SK-N-SH treated with all-trans-retinoic acid at 6 μM for 48 hours (cell line): ENCODE measurements around the gene FBXO8.

Source experiments
- ATAC-seq: fragments of 200-7000 bp; cut with Tn5 transposase; 3 replicates; pipeline ENCODE4 v1.9.1; 2020; ENCODE audit warnings: mild to moderate bottlenecking, moderate library complexity
- ARNTL ChIP-seq: fragments of 450-650 bp; formaldehyde crosslinking; IDR thresholded peaks from 2 replicates; pipeline ENCODE4 v1.5.0; 2020; ENCODE audit warnings: low read depth, mild to moderate bottlenecking, moderate library complexity, borderline replicate concordance
- BACH2 ChIP-seq: fragments of 250-450 bp; sonication (Bioruptor Pico); IDR thresholded peaks from 2 replicates; pipeline ENCODE4 v1.9.0; 2021; ENCODE audit warnings: mild to moderate bottlenecking, borderline replicate concordance
- CREB5 ChIP-seq: fragments of 250-450 bp; sonication (Bioruptor Pico); IDR thresholded peaks from 2 replicates; pipeline ENCODE4 v1.5.1; 2020; ENCODE audit warnings: low read depth, mild to moderate bottlenecking, moderate library complexity
- CSDC2 ChIP-seq: fragments of 250-450 bp; sonication (Bioruptor Pico); IDR thresholded peaks from 2 replicates; pipeline ENCODE4 v1.5.0; 2020; ENCODE audit warnings: mild to moderate bottlenecking, moderate library complexity
- GLIS3 ChIP-seq: fragments of 250-450 bp; sonication (Bioruptor Pico); IDR thresholded peaks from 2 replicates; pipeline ENCODE4 v1.5.0; 2020; ENCODE audit warnings: mild to moderate bottlenecking, moderate library complexity
- ISL1 ChIP-seq: fragments of 250-450 bp; sonication (Bioruptor Pico); IDR thresholded peaks from 2 replicates; pipeline ENCODE4 v2.1.2; 2022; ENCODE audit warnings: mild to moderate bottlenecking, moderate library complexity
- OSR1 ChIP-seq: fragments of 250-450 bp; sonication (Bioruptor Pico); IDR thresholded peaks from 2 replicates; pipeline ENCODE4 v1.8.0; 2022; ENCODE audit warnings: moderate library complexity, mild to moderate bottlenecking, inconsistent platforms
- PPARA ChIP-seq: fragments of 250-450 bp; sonication (Bioruptor Pico); IDR thresholded peaks from 2 replicates; pipeline ENCODE4 v1.5.0; 2020; ENCODE audit warnings: mild to moderate bottlenecking, borderline replicate concordance
- RARB ChIP-seq: fragments of 250-450 bp; sonication (Bioruptor Pico); IDR thresholded peaks from 2 replicates; pipeline ENCODE4 v1.8.0; 2021; ENCODE audit warnings: mild to moderate bottlenecking, moderate library complexity
- SNAI2 ChIP-seq: fragments of 250-450 bp; sonication (Bioruptor Pico); IDR thresholded peaks from 2 replicates; pipeline ENCODE4 v1.5.0; 2020; ENCODE audit warnings: mild to moderate bottlenecking, moderate library complexity
- TCF4 ChIP-seq: fragments of 250-450 bp; sonication (Bioruptor Pico); IDR thresholded peaks from 2 replicates; pipeline ENCODE4 v1.8.0; 2021; ENCODE audit warnings: mild to moderate bottlenecking, moderate library complexity, borderline replicate concordance
- TOX ChIP-seq: fragments of 250-450 bp; sonication (Bioruptor Pico); IDR thresholded peaks from 2 replicates; pipeline ENCODE4 v1.8.0; 2021; ENCODE audit warnings: mild to moderate bottlenecking, moderate library complexity, borderline replicate concordance
- ZFP3 ChIP-seq: fragments of 250-450 bp; sonication (Bioruptor Pico); IDR thresholded peaks from 2 replicates; pipeline ENCODE4 v1.5.0; 2020; ENCODE audit warnings: mild to moderate bottlenecking, moderate library complexity
- ZNF565 ChIP-seq: fragments of 450-650 bp; formaldehyde crosslinking; conservative IDR thresholded peaks from 2 replicates; pipeline ENCODE4 v1.5.0; 2020; ENCODE audit warnings: low read depth, mild to moderate bottlenecking, moderate library complexity
- ZNF8 ChIP-seq: fragments of 450-650 bp; formaldehyde crosslinking; IDR thresholded peaks from 2 replicates; pipeline ENCODE4 v1.5.0; 2020; ENCODE audit warnings: mild to moderate bottlenecking, moderate library complexity
- TF ChIP-seq, protein P1 (sequence below): fragments of 250-450 bp; sonication (Bioruptor Pico); IDR thresholded peaks from 2 replicates; pipeline ENCODE4 v1.8.0; 2021; ENCODE audit warnings: low read depth, mild to moderate bottlenecking, moderate library complexity, borderline replicate concordance
- TF ChIP-seq, protein P2 (sequence below): fragments of 250-450 bp; sonication (Bioruptor Pico); IDR thresholded peaks from 2 replicates; pipeline ENCODE4 v1.8.0; 2020; ENCODE audit warnings: mild to moderate bottlenecking, moderate library complexity, borderline replicate concordance
- TF ChIP-seq, protein P3 (sequence below): fragments of 250-450 bp; sonication (Bioruptor Pico); IDR thresholded peaks from 2 replicates; pipeline ENCODE4 v1.5.0; 2020; ENCODE audit warnings: mild to moderate bottlenecking, moderate library complexity

The FBXO8 gene

DNA sequence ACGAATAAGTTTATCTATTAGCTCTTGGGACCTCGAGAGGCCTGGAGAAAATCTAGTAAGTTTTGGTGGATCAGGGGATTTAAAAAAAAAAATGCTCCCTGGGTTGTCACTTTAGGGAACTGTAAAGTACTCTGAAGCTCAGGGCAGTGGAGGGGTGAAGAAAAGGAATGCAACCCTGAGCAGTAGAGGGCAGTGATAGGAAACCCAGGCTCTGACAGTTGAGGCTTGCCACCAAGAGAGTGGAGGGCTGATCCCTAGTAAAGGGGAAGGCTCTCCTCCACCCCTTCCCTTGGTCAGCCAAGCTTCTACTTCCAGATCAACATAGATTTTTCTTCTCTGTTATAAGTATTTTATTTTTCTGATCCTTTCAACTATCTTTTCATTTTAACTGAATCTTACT is 73.1 kb downstream of the FBXO8 start (continued):
- TF ChIP-seq, protein P1, sequence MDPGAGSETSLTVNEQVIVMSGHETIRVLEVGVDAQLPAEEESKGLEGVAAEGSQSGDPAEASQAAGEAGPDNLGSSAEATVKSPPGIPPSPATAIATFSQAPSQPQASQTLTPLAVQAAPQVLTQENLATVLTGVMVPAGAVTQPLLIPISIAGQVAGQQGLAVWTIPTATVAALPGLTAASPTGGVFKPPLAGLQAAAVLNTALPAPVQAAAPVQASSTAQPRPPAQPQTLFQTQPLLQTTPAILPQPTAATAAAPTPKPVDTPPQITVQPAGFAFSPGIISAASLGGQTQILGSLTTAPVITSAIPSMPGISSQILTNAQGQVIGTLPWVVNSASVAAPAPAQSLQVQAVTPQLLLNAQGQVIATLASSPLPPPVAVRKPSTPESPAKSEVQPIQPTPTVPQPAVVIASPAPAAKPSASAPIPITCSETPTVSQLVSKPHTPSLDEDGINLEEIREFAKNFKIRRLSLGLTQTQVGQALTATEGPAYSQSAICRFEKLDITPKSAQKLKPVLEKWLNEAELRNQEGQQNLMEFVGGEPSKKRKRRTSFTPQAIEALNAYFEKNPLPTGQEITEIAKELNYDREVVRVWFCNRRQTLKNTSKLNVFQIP = no peak
- TF ChIP-seq TOX (CRISPR knock-in tag) (no peak), ZNF8 (CRISPR knock-in tag) (no peak), ISL1 (no peak), CSDC2 (CRISPR knock-in tag) (no peak)

GRCh38 chr4:174209341-174209740 is 74.1 kb downstream of the FBXO8 start:
- no peak for ATAC-seq
- TF ChIP-seq, protein P2, sequence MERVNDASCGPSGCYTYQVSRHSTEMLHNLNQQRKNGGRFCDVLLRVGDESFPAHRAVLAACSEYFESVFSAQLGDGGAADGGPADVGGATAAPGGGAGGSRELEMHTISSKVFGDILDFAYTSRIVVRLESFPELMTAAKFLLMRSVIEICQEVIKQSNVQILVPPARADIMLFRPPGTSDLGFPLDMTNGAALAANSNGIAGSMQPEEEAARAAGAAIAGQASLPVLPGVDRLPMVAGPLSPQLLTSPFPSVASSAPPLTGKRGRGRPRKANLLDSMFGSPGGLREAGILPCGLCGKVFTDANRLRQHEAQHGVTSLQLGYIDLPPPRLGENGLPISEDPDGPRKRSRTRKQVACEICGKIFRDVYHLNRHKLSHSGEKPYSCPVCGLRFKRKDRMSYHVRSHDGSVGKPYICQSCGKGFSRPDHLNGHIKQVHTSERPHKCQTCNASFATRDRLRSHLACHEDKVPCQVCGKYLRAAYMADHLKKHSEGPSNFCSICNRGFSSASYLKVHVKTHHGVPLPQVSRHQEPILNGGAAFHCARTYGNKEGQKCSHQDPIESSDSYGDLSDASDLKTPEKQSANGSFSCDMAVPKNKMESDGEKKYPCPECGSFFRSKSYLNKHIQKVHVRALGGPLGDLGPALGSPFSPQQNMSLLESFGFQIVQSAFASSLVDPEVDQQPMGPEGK (CRISPR knock-in tag) = no peak
- TF ChIP-seq GLIS3 (CRISPR knock-in tag) (no peak), CREB5 (CRISPR knock-in tag) (no peak), BACH2 (no peak), ISL1 (peak; percentile 40; the same call in 1 of the 2 replicates), RARB (CRISPR knock-in tag) (no peak), TCF4 (CRISPR knock-in tag) (0 out of 2 replicates have a peak, but pooled peaks have one; percentile 19), TOX (CRISPR knock-in tag) (no peak), SNAI2 (CRISPR knock-in tag) (no peak), ARNTL (CRISPR knock-in tag) (no peak), ZFP3 (CRISPR knock-in tag) (no peak), ZNF565 (CRISPR knock-in tag) (no peak), OSR1 (CRISPR knock-in tag) (no peak)
- TF ChIP-seq, protein P3, sequence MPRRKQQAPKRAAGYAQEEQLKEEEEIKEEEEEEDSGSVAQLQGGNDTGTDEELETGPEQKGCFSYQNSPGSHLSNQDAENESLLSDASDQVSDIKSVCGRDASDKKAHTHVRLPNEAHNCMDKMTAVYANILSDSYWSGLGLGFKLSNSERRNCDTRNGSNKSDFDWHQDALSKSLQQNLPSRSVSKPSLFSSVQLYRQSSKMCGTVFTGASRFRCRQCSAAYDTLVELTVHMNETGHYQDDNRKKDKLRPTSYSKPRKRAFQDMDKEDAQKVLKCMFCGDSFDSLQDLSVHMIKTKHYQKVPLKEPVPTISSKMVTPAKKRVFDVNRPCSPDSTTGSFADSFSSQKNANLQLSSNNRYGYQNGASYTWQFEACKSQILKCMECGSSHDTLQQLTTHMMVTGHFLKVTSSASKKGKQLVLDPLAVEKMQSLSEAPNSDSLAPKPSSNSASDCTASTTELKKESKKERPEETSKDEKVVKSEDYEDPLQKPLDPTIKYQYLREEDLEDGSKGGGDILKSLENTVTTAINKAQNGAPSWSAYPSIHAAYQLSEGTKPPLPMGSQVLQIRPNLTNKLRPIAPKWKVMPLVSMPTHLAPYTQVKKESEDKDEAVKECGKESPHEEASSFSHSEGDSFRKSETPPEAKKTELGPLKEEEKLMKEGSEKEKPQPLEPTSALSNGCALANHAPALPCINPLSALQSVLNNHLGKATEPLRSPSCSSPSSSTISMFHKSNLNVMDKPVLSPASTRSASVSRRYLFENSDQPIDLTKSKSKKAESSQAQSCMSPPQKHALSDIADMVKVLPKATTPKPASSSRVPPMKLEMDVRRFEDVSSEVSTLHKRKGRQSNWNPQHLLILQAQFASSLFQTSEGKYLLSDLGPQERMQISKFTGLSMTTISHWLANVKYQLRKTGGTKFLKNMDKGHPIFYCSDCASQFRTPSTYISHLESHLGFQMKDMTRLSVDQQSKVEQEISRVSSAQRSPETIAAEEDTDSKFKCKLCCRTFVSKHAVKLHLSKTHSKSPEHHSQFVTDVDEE (CRISPR knock-in tag) = peak; percentile 50; the same call in 1 of the 2 replicates

DNA sequence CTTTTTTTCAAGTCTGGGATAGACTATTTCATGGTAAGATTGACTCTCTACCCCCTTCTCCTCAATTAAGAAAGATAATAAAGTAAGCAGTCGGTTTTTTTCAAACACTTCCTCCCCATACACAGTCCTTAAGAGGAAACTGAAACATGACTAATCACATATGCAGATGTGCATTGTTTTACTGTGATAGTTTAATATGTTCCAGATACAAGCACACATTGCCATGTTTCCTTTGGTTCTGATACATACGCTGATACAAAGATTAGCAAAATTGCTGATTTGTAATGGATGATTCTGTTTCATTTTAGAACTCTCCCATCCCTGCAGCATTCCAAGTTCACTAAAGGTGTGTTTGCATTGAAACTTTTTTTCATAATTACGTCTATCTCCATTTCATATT is 76.1 kb downstream of the FBXO8 start:
- TF ChIP-seq BACH2 (peak; percentile 73; the same call in 1 of the 2 replicates), ZNF8 (CRISPR knock-in tag) (no peak), TCF4 (CRISPR knock-in tag) (peak; percentile 73), ZFP3 (CRISPR knock-in tag) (no peak)
- TF ChIP-seq, all 23 proteins: peak for 2
- no peak for ATAC-seq

GRCh38 chr4:174204164-174204831 is 79.2 kb downstream of the FBXO8 start:
- ATAC-seq = peak; percentile 69
- TF ChIP-seq PPARA (CRISPR knock-in tag) = no peak
- TF ChIP-seq, protein P3 (CRISPR knock-in tag) = peak; percentile 54; the same call in 1 of the 2 replicates
